ENCODE data around the gene PPID. TPM values are rescaled to one million over a fixed set of nuclear protein-coding genes. Genes with fewer than 3 reads are reported as not detected.

The PPID gene
- total and polyA plus RNA-seq, 2 donors (not counting 3 experiments of a cell fraction or from before 2014, with no cell fraction given) = 11.5 to 25.7 TPM

DNA sequence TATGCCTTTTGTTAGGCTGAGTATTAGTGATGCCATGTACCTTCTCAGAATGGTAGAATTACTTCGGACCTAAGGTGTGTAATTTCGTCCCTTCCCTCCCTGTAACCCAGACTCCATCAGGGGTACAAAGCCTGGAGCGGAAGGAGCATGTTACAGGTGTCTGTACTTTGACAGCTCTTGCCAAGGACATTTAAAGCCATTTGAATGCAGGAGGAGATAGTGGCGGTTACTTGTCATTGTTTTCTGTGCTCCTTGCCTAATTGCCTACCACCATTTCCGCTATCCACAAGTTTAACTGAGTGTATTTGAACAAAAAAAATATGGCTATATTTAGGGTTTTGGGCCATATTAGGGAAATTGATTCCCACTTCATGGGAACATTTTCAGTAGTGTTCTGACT, 47.5 kb upstream of the PPID start:
- DNase-seq (ENCODE audit: low read depth, low spot score) (no peak), FAIRE-seq (no peak)
- Histone ChIP-seq H3K9me3 (replicated peaks; ENCODE audit: control insufficient read depth, insufficient read depth, low read length) (no peaks in the 10 kb centered on the region), H3K9me1 (replicated peaks; ENCODE audit: control insufficient read depth, extremely low read depth, insufficient read depth, low read length) (no peaks in the 10 kb centered on the region), H3K9ac (replicated peaks; ENCODE audit: extremely low read depth, insufficient read depth, low read length) (no peak overlapping the region), H3K79me2 (ENCODE audit: control insufficient read depth, insufficient read depth, low read length) (peaks cover 15% of the 10 kb centered on the region), H3K4me2 (ENCODE audit: insufficient read depth, low read length) (no peak overlapping the region), H2AFZ (ENCODE audit: low read depth, low read length) (no peak overlapping the region), H3K4me3 (replicated peaks in 1 of 3; ENCODE audit: insufficient read depth in 1 of 3, low read depth in 1 of 3, low read length in 3 of 3) (no peak overlapping the region), H3K4me1 (ENCODE audit: control insufficient read depth, extremely low read depth, insufficient read depth, low read length) (peaks cover 45% of the 10 kb centered on the region), H3K36me3 (ENCODE audit: control insufficient read depth in 2 of 2, extremely low read depth in 1 of 2, insufficient read depth in 2 of 2, low read length in 2 of 2) (no peaks in the 10 kb centered on the region), H3K27ac (ENCODE audit: insufficient read depth, low read depth, low read length) (no peak overlapping the region), H4K20me1 (replicated peaks; ENCODE audit: control insufficient read depth, extremely low read depth, insufficient read depth, low read length) (peaks cover 2% of the 10 kb centered on the region), H3K27me3 (ENCODE audit: control insufficient read depth in 2 of 2, insufficient read depth in 2 of 2, low read length in 2 of 2) (no peaks in the 10 kb centered on the region)
- ChIA-PET POLR2A (no interaction called here), CTCF (interaction anchor here (2.2 kb wide), 1 partner anchor 81 kb away, joined by 22 read pairs; no protein-coding TSS in a partner anchor)
- TF ChIP-seq POLR2A (IDR thresholded peaks at IDR 0.05; ENCODE audit: low read depth, low read length) (no peak), POLR2AphosphoS5 (IDR thresholded peaks at IDR 0.05; ENCODE audit: insufficient read depth, low read depth, low read length) (no peak), GATA2 (IDR thresholded peaks at IDR 0.05; ENCODE audit: insufficient read depth, insufficient read length, low read depth, low read length) (no peak), JUN (IDR thresholded peaks at IDR 0.05; ENCODE audit: borderline replicate concordance, insufficient read depth, insufficient read length, low read depth) (no peak), MYC (IDR thresholded peaks at IDR 0.05; ENCODE audit: low read depth, low read length) (no peak), EZH2 (IDR thresholded peaks at IDR 0.05; ENCODE audit: borderline replicate concordance, low read depth, low read length, severe bottlenecking) (no peak)
- TF ChIP-seq, protein P1, sequence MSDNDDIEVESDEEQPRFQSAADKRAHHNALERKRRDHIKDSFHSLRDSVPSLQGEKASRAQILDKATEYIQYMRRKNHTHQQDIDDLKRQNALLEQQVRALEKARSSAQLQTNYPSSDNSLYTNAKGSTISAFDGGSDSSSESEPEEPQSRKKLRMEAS (IDR thresholded peaks at IDR 0.05; ENCODE audit: insufficient read depth, insufficient read length) = no peak
- TF ChIP-seq, protein P2, sequence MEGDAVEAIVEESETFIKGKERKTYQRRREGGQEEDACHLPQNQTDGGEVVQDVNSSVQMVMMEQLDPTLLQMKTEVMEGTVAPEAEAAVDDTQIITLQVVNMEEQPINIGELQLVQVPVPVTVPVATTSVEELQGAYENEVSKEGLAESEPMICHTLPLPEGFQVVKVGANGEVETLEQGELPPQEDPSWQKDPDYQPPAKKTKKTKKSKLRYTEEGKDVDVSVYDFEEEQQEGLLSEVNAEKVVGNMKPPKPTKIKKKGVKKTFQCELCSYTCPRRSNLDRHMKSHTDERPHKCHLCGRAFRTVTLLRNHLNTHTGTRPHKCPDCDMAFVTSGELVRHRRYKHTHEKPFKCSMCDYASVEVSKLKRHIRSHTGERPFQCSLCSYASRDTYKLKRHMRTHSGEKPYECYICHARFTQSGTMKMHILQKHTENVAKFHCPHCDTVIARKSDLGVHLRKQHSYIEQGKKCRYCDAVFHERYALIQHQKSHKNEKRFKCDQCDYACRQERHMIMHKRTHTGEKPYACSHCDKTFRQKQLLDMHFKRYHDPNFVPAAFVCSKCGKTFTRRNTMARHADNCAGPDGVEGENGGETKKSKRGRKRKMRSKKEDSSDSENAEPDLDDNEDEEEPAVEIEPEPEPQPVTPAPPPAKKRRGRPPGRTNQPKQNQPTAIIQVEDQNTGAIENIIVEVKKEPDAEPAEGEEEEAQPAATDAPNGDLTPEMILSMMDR (IDR thresholded peaks at IDR 0.05; ENCODE audit: extremely low read depth in 1 of 2, insufficient read depth in 1 of 2, low read depth in 1 of 2, low read length in 2 of 2) = no peak
- no TSS peak for BruUV-seq (replicated peaks)
- intact Hi-C loops (cut with micrococcal nuclease) = loop anchor here (5.0 kb wide), 1 partner anchor 407 kb away; no protein-coding TSS in a partner anchor
- dilution Hi-C loops (cut with MboI; ENCODE audit: extremely low pct_ligation_motif_present, low sequenced_read_pairs) = no loop called here

Data from endothelial cell of umbilical vein (primary cell).